GM19238 (cell line): Measurements from ENCODE around the gene PYGB.

Source experiments
- DNase-seq: peaks from one replicate; pipeline ENCODE4 v3.0.0; 2011; ENCODE audit warnings: low spot score; ENCODE audit not compliant: insufficient read length

Gene PYGB

GRCh38 chr20:25280574-25281535, 33.0 kb downstream of the PYGB start:
- DNase-seq: no peak

- no peak for DNase-seq
Observed at GRCh38 chr20:25281541-25281991, 33.7 kb downstream of the PYGB start.

GRCh38 chr20:25282034-25282781, 34.3 kb downstream of the PYGB start:
- DNase-seq: no peak

GRCh38 chr20:25282796-25283195, 34.9 kb downstream of the PYGB start:
- no peak for DNase-seq

GRCh38 chr20:25283221-25283951, 35.5 kb downstream of the PYGB start:
- no peak for DNase-seq

- DNase-seq: no peak
Observed at GRCh38 chr20:25284131-25284601, 36.3 kb downstream of the PYGB start.

GRCh38 chr20:25285091-25285647, 37.3 kb downstream of the PYGB start:
- DNase-seq: no peak

GRCh38 chr20:25285856-25286798, 38.2 kb downstream of the PYGB start:
- no peak for DNase-seq

GRCh38 chr20:25286917-25287316, 39.0 kb downstream of the PYGB start:
- DNase-seq: no peak

GRCh38 chr20:25287631-25288290, 39.9 kb downstream of the PYGB start:
- DNase-seq: no peak

GRCh38 chr20:25288291-25289181, 40.7 kb downstream of the PYGB start:
- DNase-seq: peak; percentile 53

- no peak for DNase-seq
Observed at GRCh38 chr20:25289886-25290597, 42.2 kb downstream of the PYGB start.

- no peak for DNase-seq
Observed at GRCh38 chr20:25290646-25291431, 43.0 kb downstream of the PYGB start.

GRCh38 chr20:25291432-25292133, 43.7 kb downstream of the PYGB start:
- no peak for DNase-seq

GRCh38 chr20:25292176-25292891, 44.4 kb downstream of the PYGB start:
- no peak for DNase-seq

GRCh38 chr20:25293507-25293906, 45.6 kb downstream of the PYGB start:
- DNase-seq: no peak
